ENCODE data around the gene ALG5.

Gene ALG5

GRCh38 chr13:36999054-36999714 lies at the start of gene ALG5:
ALG5 (minus strand) TSS chr13:36999340; CDS start chr13:36999300, 40 bp downstream.
- peak; percentile 79 to 80 for DNase-seq (ENCODE audit: low read depth in 2 of 2, low spot score in 1 of 2)

GRCh38 chr13:37047846-37048245 lies 48.7 kb upstream of the ALG5 start:
- DNase-seq (ENCODE audit: low read depth in 2 of 2, low spot score in 1 of 2): no peak

- DNase-seq (ENCODE audit: low read depth in 2 of 2, low spot score in 1 of 2): no peak
Measured at GRCh38 chr13:37047032-37047431, 47.9 kb upstream of the ALG5 start.

GRCh38 chr13:37046062-37046461 lies 46.9 kb upstream of the ALG5 start:
- DNase-seq (ENCODE audit: low read depth in 2 of 2, low spot score in 1 of 2): no peak

- DNase-seq (ENCODE audit: low read depth in 2 of 2, low spot score in 1 of 2): no peak
Measured at GRCh38 chr13:37040789-37041188, 41.6 kb upstream of the ALG5 start.

GRCh38 chr13:37039896-37040295 lies 40.8 kb upstream of the ALG5 start:
- no peak for DNase-seq (ENCODE audit: low read depth in 2 of 2, low spot score in 1 of 2)

- no peak for DNase-seq (ENCODE audit: low read depth in 2 of 2, low spot score in 1 of 2)
Measured at GRCh38 chr13:37037241-37037640, 38.1 kb upstream of the ALG5 start.

- DNase-seq (ENCODE audit: low read depth in 2 of 2, low spot score in 1 of 2): no peak
Measured at GRCh38 chr13:37029617-37030016, 30.5 kb upstream of the ALG5 start.

- DNase-seq (ENCODE audit: low read depth in 2 of 2, low spot score in 1 of 2): no peak
Measured at GRCh38 chr13:37027639-37028038, 28.5 kb upstream of the ALG5 start.

GRCh38 chr13:37026771-37027170 lies 27.6 kb upstream of the ALG5 start:
- no peak for DNase-seq (ENCODE audit: low read depth in 2 of 2, low spot score in 1 of 2)

- no peak for DNase-seq (ENCODE audit: low read depth in 2 of 2, low spot score in 1 of 2)
Measured at GRCh38 chr13:37023871-37024270, 24.7 kb upstream of the ALG5 start.

- no peak for DNase-seq (ENCODE audit: low read depth in 2 of 2, low spot score in 1 of 2)
Measured at GRCh38 chr13:37014609-37015008, 15.5 kb upstream of the ALG5 start.

- no peak for DNase-seq (ENCODE audit: low read depth in 2 of 2, low spot score in 1 of 2)
Measured at GRCh38 chr13:37011788-37012187, 12.6 kb upstream of the ALG5 start.

GRCh38 chr13:37011002-37011401 lies 11.9 kb upstream of the ALG5 start:
- DNase-seq (ENCODE audit: low read depth in 2 of 2, low spot score in 1 of 2): no peak

- no peak for DNase-seq (ENCODE audit: low read depth in 2 of 2, low spot score in 1 of 2)
Measured at GRCh38 chr13:37010424-37010823, 11.3 kb upstream of the ALG5 start.

- no peak for DNase-seq (ENCODE audit: low read depth in 2 of 2, low spot score in 1 of 2)
Measured at GRCh38 chr13:37009692-37010091, 10.6 kb upstream of the ALG5 start.

- no peak for DNase-seq (ENCODE audit: low read depth in 2 of 2, low spot score in 1 of 2)
Measured at GRCh38 chr13:37001921-37002250, 2.7 kb upstream of the ALG5 start.

GRCh38 chr13:36998624-36999041 lies 507 bp downstream of the ALG5 start:
- DNase-seq (ENCODE audit: low read depth in 2 of 2, low spot score in 1 of 2): no peak

GRCh38 chr13:36997716-36998427 lies 1.3 kb downstream of the ALG5 start:
- no peak for DNase-seq (ENCODE audit: low read depth in 2 of 2, low spot score in 1 of 2)

- DNase-seq (ENCODE audit: low read depth in 2 of 2, low spot score in 1 of 2): no peak
Measured at GRCh38 chr13:36992362-36992761, 6.8 kb downstream of the ALG5 start.

GRCh38 chr13:36986462-36987240 lies 12.5 kb downstream of the ALG5 start:
- no peak for DNase-seq (ENCODE audit: low read depth in 2 of 2, low spot score in 1 of 2)

GRCh38 chr13:36981156-36981743 lies 17.9 kb downstream of the ALG5 start:
- DNase-seq (ENCODE audit: low read depth in 2 of 2, low spot score in 1 of 2): no peak

Data from stimulated activated CD8-positive, alpha-beta memory T cell treated with anti-CD3 and anti-CD28 coated beads, Interleukin-4, amount 100 ng/mL, for 4 hours (primary cell).